GM19372 (cell line): ENCODE results near the gene USP47.

Experiments used
- ATAC-seq: cut with Tn5 transposase; IDR thresholded peaks from one replicate; pipeline ENCODE4 v1.9.1; 2021; ENCODE audit warnings: mild to moderate bottlenecking, low read depth, moderate library complexity; ENCODE audit not compliant: unreplicated experiment

Gene USP47

GRCh38 chr11:11979488-11980117 lies 137.8 kb downstream of the USP47 start:
- ATAC-seq, result no peak

GRCh38 chr11:11980200-11980599 lies 138.4 kb downstream of the USP47 start:
- no peak for ATAC-seq

GRCh38 chr11:11980841-11981308 lies 139.1 kb downstream of the USP47 start:
- no peak for ATAC-seq

- no peak for ATAC-seq
Measured at GRCh38 chr11:11981364-11981763, 139.6 kb downstream of the USP47 start.

GRCh38 chr11:11981840-11982239 lies 140.1 kb downstream of the USP47 start:
- ATAC-seq, result no peak

- ATAC-seq, result no peak
Measured at GRCh38 chr11:11982461-11982860, 140.7 kb downstream of the USP47 start.

- ATAC-seq, result no peak
Measured at GRCh38 chr11:11982975-11983374, 141.2 kb downstream of the USP47 start.

- no peak for ATAC-seq
Measured at GRCh38 chr11:11983427-11983826, 141.7 kb downstream of the USP47 start.

- ATAC-seq, result no peak
Measured at GRCh38 chr11:11984563-11984962, 142.8 kb downstream of the USP47 start.

GRCh38 chr11:11985016-11985715 lies 143.4 kb downstream of the USP47 start:
- no peak for ATAC-seq

- ATAC-seq, result no peak
Measured at GRCh38 chr11:11985954-11986949, 144.5 kb downstream of the USP47 start.

GRCh38 chr11:11987503-11988022 lies 145.8 kb downstream of the USP47 start:
- ATAC-seq, result no peak

- ATAC-seq, result no peak
Measured at GRCh38 chr11:11988099-11988651, 146.4 kb downstream of the USP47 start.

GRCh38 chr11:11988681-11989261 lies 147.0 kb downstream of the USP47 start:
- no peak for ATAC-seq

- no peak for ATAC-seq
Measured at GRCh38 chr11:11989774-11990744, 148.3 kb downstream of the USP47 start.

- ATAC-seq, result no peak
Measured at GRCh38 chr11:11992257-11993212, 150.8 kb downstream of the USP47 start.

- no peak for ATAC-seq
Measured at GRCh38 chr11:11993839-11994238, 152.1 kb downstream of the USP47 start.

- no peak for ATAC-seq
Measured at GRCh38 chr11:11995601-11996000, 153.8 kb downstream of the USP47 start.
